Effector memory CD4-positive, alpha-beta T cell (primary cell): ENCODE data around the gene PVALB.

ENCODE experiments used
- DNase-seq, 3 donors: peaks; one replicate each; pipeline ENCODE4 v3.0.0-alpha.2; 2020
- H3K27ac ChIP-seq: 2 replicates; pipeline ENCODE4 v1.7.0; 2013; ENCODE audit warnings: mild to moderate bottlenecking, low read length, moderate library complexity; ENCODE audit not compliant: insufficient read depth, poor library complexity, severe bottlenecking
- H3K27me3 ChIP-seq: replicated peaks from 2 replicates; pipeline ENCODE4 v1.7.0; 2013; ENCODE audit warnings: mild to moderate bottlenecking, low read length; ENCODE audit not compliant: insufficient read depth, control insufficient read depth, poor library complexity, severe bottlenecking
- H3K36me3 ChIP-seq: 2 replicates; pipeline ENCODE4 v1.7.0; 2013; ENCODE audit warnings: mild to moderate bottlenecking, low read length, moderate library complexity; ENCODE audit not compliant: control insufficient read depth, insufficient read depth
- H3K4me1 ChIP-seq: 2 replicates; pipeline ENCODE4 v1.7.0; 2013; ENCODE audit warnings: low read length, mild to moderate bottlenecking; ENCODE audit not compliant: control insufficient read depth, insufficient read depth, poor library complexity, severe bottlenecking
- H3K4me3 ChIP-seq: 2 replicates; pipeline ENCODE4 v1.7.0; 2013; ENCODE audit warnings: low read length, low read depth, mild to moderate bottlenecking; ENCODE audit not compliant: insufficient read depth, poor library complexity, severe bottlenecking
- H3K9me3 ChIP-seq: 2 replicates; pipeline ENCODE4 v1.7.0; 2013; ENCODE audit warnings: mild to moderate bottlenecking, low read length, moderate library complexity; ENCODE audit not compliant: control insufficient read depth
- total RNA-seq, 3 donors: gene quantifications; one replicate each; lab custom pipeline; 2026; lab: John Stamatoyannopoulos, UW

The PVALB gene, protein sequence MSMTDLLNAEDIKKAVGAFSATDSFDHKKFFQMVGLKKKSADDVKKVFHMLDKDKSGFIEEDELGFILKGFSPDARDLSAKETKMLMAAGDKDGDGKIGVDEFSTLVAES
- 0 reads per million in 3 donors for total RNA-seq

DNA sequence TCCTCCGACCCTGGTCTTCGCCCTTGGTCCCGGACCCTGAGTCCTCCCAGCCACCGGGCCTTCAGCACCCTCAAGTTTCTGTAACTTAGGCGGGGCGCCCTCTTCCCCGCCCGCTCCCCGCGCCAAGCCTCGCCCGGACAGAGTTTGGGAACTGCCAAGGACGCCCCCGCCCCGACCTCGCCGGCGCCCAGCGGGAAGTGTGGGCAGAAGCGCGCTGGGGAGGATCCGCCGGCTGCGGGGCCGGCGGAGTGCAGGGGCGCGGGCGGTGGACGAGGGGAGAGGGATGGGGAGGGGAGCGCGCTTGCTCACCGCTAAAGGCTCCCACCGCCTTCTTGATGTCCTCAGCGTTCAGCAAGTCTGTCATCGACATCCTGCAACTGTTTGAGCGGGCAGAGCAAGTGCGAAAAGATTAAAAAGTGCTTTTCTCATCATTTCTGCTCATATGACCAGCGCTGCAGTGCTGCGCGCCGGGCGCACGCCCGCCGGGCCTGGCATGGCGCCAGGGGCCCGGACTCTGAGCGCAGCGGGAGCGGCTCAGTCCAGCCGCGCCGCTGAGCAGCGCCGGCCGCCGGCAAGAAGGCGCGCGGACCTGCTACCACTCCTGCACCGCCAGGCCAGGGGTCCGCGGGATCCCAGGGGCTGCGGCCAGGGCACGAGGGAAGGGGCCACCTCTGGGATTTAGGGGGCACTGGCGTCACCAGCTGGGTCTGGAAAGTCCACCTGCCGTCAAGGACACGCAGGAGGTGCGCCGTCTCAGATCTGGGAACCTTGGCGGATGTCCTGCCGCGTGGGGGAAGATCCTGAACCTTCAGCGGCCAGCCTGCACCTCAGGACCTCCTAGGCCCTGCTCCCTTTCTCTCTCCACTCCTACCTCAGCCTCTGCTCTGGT lies at the start of gene PVALB:
Gene PVALB, minus strand, starts transcription at position 400 of the 889 bp plus-strand sequence. Its CDS starts 30 bp downstream, at position 370.
- peaks cover 10% of the 10 kb centered on the region for H3K4me1 ChIP-seq
- no peaks in the 10 kb centered on the region for H3K36me3 ChIP-seq
- no peak within 1 kb of the TSS for H3K27ac ChIP-seq
- DNase-seq = no peak
- H3K27me3 ChIP-seq = peaks cover 31% of the 10 kb centered on the region
- no peak within 1 kb of the TSS for H3K4me3 ChIP-seq
- no peaks in the 10 kb centered on the region for H3K9me3 ChIP-seq

DNA sequence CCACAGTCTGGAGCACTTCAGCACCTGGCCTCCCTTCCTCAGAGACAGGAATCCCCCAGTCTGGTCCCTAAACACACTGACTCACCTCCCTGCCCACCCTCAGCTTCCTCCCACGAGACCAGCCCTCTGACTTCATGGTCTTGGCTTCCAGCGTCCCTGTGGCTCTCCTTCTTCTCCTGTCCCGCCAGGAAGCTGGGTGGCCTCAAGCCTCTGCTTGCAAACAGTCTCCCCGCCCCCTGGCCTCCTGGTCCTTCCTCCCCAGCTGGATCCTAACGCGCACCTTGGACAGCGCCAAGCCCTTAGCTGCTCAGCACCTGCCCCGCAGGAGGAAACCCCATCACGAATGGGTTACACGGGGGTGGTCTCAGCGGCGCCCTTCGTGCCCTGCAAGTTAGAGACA lies 48.5 kb upstream of the PVALB start:
- Histone ChIP-seq H3K27ac (no peak overlapping the region), H3K9me3 (no peaks in the 10 kb centered on the region), H3K4me3 (no peak overlapping the region), H3K36me3 (no peaks in the 10 kb centered on the region), H3K4me1 (peaks cover 18% of the 10 kb centered on the region), H3K27me3 (no peaks in the 10 kb centered on the region)
- DNase-seq = no peak

DNA sequence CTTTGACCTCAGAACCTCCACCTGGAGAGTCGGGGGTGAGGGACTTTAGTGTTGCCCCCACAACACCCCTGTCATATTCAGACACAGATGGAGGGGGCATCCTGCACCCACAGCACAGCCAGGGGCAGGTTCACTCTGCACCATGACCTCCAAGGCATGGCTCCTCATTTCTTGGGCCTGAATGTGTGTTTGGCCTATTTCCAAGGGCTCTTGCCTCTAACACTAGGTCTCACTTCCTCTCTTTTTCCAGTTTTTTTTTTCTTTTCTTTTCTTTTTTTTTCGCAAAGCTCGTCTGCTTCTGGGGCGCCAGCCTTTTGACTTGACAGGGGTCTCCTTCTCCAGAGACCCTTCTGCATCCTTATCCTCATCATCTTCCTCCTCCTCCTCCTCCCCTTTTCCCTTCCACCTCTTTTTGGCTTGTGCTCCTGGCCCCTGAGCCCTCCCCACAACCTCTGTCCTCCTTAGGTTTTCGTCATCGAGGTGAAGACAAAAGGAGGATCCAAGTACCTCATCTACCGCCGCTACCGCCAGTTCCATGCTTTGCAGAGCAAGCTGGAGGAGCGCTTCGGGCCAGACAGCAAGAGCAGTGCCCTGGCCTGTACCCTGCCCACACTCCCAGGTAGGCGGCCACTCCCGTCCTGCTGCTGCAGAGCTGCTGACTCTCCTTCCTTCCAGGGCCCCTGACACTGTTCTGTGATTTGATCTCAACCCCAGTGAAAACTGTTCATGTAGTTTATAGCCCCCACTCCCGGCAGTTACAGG lies 47.8 kb upstream of the PVALB start:
- Histone ChIP-seq H3K36me3 (no peaks in the 10 kb centered on the region), H3K4me3 (no peak overlapping the region), H3K4me1 (peaks cover 18% of the 10 kb centered on the region), H3K27ac (no peak overlapping the region), H3K27me3 (no peaks in the 10 kb centered on the region), H3K9me3 (no peaks in the 10 kb centered on the region)
- no peak for DNase-seq

DNA sequence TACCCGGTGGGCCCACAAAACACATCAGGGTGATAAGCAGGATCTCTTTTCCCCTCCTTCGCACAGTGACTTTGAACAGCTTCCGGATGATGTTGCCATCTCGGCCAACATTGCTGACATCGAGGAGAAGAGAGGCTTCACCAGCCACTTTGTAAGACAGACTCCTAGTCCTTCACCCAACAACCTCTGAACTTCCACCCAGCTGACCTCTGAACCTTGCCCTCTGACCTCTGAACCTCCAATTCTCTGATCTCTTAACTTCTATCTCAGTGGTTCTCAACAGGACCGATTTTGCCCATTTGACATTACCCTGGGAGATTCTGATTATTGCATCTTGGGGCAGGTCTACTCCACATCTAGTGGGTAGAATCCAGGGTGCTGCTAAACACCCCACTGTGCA lies 47.1 kb upstream of the PVALB start:
- Histone ChIP-seq H3K9me3 (no peaks in the 10 kb centered on the region), H3K27me3 (no peaks in the 10 kb centered on the region), H3K4me1 (peaks cover 18% of the 10 kb centered on the region), H3K4me3 (no peak overlapping the region), H3K27ac (no peak overlapping the region), H3K36me3 (no peaks in the 10 kb centered on the region)
- no peak for DNase-seq

DNA sequence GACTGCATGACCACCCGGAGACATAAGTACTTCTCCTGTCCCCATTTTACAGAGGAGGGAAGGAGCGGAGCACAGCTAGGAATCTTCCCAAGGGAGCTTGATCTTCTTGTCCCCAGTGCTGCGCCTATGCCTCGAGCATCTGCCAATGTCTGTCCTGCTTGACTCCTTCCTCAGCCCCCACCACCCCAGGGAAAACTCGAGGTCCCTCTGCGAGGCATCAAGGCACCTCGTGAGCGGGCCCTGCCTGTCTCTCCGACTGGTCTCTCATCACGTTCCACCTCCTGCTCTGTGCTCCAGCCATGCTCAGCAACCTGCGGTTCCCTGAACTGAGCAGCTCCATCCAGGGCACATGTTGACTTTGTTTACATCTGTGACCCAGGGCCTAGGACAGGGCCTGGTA lies 46.4 kb upstream of the PVALB start:
- Histone ChIP-seq H3K4me1 (peaks cover 18% of the 10 kb centered on the region), H3K4me3 (no peak overlapping the region), H3K36me3 (no peaks in the 10 kb centered on the region), H3K27me3 (no peaks in the 10 kb centered on the region), H3K9me3 (no peaks in the 10 kb centered on the region), H3K27ac (no peak overlapping the region)
- no peak for DNase-seq

DNA sequence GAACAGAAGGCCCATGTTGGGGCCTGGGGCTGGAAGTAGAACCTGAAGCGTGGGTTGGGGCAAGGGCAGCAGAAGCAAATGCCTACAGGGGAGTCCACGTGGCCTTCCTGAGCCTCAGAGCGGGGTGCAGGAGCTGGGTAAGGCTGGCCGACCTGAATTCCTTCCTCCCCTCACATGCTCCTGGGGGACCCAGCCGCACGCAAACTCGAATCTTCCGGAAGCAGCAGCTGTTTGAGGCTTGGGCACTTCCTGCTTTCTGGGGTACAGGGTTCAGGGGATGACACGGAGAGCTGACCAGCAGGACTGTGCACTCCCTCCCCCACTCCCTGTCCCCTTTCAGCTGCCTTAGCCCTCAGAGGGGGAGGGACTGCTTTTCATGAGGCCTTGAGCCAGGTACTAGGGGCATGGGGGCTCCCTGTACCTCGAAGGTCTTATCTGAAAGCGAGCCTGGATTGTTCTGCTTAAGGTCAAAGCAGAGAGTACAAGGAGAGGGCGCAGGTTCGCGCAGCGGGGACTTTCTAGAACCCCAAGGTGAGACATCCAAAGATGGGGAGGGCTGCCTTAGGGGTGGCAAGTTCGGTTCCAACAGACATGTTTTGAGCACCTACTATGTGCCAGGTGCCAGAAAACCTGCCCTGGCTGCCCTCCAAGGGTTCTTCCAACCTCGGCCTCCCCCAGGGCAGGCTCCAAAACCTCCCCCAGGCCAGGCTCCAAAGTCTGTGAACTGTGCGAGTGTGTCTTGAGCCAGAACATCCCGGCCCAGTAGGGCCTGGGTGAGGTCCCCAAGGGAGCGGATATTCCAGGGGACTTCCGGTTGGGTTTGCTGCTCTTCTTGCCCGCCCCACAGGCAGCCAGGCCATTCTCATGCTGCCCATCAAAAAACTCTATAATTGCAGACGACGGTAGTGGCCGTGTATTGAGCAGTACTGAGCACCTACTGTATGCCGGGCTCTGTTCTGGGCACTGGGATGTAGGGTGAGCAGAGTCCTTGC lies 45.7 kb upstream of the PVALB start:
- no peak overlapping the region for H3K27ac ChIP-seq

DNA sequence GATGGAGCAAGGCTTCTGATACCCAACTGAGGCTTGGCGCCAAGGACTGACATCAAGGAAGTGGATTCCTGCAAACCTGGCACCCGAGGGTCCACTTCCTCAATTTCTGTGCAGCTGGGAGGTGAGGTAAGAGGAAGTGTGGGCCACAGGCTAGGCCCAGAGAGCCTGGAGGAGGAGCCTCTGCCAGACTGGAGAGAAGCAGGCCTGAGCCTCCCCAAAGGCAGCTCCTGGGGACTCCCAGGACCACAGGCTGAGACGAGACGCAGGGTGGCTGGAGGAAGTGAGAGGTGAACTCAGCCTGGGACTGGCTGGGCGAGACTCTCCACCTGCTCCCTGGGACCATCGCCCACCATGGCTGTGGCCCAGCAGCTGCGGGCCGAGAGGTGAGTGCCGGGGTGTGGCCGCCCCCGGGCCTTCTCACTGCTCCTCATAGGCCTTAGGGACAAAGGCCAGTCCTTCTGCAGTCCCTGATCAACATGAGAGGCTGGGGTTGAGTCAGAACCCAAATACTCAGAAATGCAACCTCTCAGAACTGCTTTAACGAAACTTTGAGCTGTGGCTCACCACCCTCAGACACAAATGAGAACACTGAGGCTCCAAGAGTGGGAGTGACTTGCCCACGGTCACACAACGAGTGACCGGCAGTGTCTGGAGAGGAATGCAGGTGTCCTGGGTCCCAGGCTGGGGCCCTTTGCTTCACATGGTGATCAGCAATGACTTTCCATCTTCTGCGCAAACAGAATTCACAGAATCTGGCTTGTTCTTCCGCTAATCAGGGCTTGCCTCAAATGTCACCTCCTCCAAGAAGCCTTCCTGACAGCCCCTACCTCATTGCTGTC lies 44.2 kb upstream of the PVALB start, which contains the start of gene NCF4:
Gene NCF4, plus strand, starts transcription at position 186 of the 839 bp plus-strand sequence. Its CDS starts 166 bp downstream, at position 352.
- Histone ChIP-seq H3K4me1 (peaks cover 18% of the 10 kb centered on the region), H3K9me3 (no peaks in the 10 kb centered on the region), H3K36me3 (no peaks in the 10 kb centered on the region), H3K4me3 (peak within 1 kb of the TSS; percentile 33), H3K27ac (peak within 1 kb of the TSS; percentile 45), H3K27me3 (no peaks in the 10 kb centered on the region)
- DNase-seq = peak in 1 of 3 donors; percentile 7

More for the DNA sequence above, 45.7 kb upstream of the PVALB start:
- Histone ChIP-seq H3K4me1 (peaks cover 18% of the 10 kb centered on the region), H3K9me3 (no peaks in the 10 kb centered on the region), H3K27me3 (no peaks in the 10 kb centered on the region), H3K36me3 (no peaks in the 10 kb centered on the region), H3K4me3 (no peak overlapping the region)
- DNase-seq = no peak

DNA sequence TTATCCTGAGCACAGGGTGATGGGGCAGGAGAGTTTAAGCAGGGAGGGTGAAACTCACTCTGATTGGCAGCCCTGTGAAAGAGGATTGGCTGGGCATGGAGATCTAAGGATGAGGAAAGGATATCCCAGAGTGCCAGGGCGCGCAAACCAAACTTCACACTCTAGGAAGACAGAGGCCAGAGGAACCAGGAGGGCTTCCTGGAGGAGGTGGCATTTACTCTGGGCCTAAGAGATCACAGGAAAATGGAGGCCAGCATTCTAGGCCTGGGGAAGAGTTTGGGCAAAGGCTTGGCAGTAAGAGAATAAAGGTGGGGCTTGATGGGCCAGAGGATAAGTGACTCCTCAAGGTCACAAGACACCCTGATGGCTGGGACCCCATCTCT lies 43.6 kb upstream of the PVALB start:
- Histone ChIP-seq H3K4me1 (peaks cover 18% of the 10 kb centered on the region), H3K36me3 (no peaks in the 10 kb centered on the region), H3K27ac (peak overlapping the region; percentile 45), H3K4me3 (no peak overlapping the region), H3K27me3 (no peaks in the 10 kb centered on the region), H3K9me3 (no peaks in the 10 kb centered on the region)
- DNase-seq = no peak
